ENCODE measurements around the gene TRA2A. TPM values are rescaled to one million over a fixed set of nuclear protein-coding genes. Genes with fewer than 3 reads are reported as not detected.
"Not testable (repeated sequence)": the region's sequence is repeated elsewhere in the genome, so short reads cannot be mapped to it uniquely, and the experiment has no call there.

TRA2A gene
- total RNA-seq, 2 donors from 2014 or later, result 60.6 to 63.9 TPM

- DNase-seq (no peak), ATAC-seq (no peak)
- intact Hi-C loops (cut with DNase I, micrococcal nuclease), result no loop called here
These were observed 8.2 kb downstream of the TRA2A start for GRCh38 chr7:23523486-23524075.

- ATAC-seq, result no peak
- DNase-seq, result no peak
- intact Hi-C loops (cut with DNase I, micrococcal nuclease), result no loop called here
These were observed 11.2 kb downstream of the TRA2A start for GRCh38 chr7:23520582-23520981.

- intact Hi-C loops (cut with DNase I, micrococcal nuclease), result no loop called here
- DNase-seq (no peak), ATAC-seq (no peak)
These were observed 17.0 kb downstream of the TRA2A start for GRCh38 chr7:23514755-23515154.

- DNase-seq; intact Hi-C loops (cut with DNase I, micrococcal nuclease): not testable (repeated sequence)
These were observed 18.0 kb downstream of the TRA2A start for GRCh38 chr7:23513746-23514145.

GRCh38 chr7:23494009-23494408, 37.8 kb downstream of the TRA2A start:
- intact Hi-C loops (cut with DNase I, micrococcal nuclease), result no loop called here
- ATAC-seq (no peak), DNase-seq (no peak)

More at GRCh38 chr7:23513746-23514145, 18.0 kb downstream of the TRA2A start:
- ATAC-seq, result not testable (repeated sequence)

- DNase-seq (no peak), ATAC-seq (no peak)
- intact Hi-C loops (cut with DNase I, micrococcal nuclease), result no loop called here
These were observed 40.3 kb downstream of the TRA2A start for GRCh38 chr7:23491502-23491901.

GRCh38 chr7:23490357-23491135, 41.2 kb downstream of the TRA2A start:
- peak; percentile 66 for ATAC-seq
- intact Hi-C loops (cut with DNase I, micrococcal nuclease), result no loop called here
- DNase-seq, result peak in 1 of 2 donors; percentile 45

GRCh38 chr7:23488714-23489113, 43.1 kb downstream of the TRA2A start:
- ATAC-seq; DNase-seq; intact Hi-C loops (cut with DNase I, micrococcal nuclease): not testable (repeated sequence)

- no peak for ATAC-seq
These were observed 44.1 kb downstream of the TRA2A start for GRCh38 chr7:23487670-23488069.

GRCh38 chr7:23486002-23486773, 45.6 kb downstream of the TRA2A start:
- DNase-seq (no peak), ATAC-seq (no peak)
- intact Hi-C loops (cut with DNase I, micrococcal nuclease), result no loop called here

More at GRCh38 chr7:23487670-23488069, 44.1 kb downstream of the TRA2A start:
- intact Hi-C loops (cut with DNase I, micrococcal nuclease), result no loop called here
- no peak for DNase-seq

- no peak for ATAC-seq
- no peak for DNase-seq
- intact Hi-C loops (cut with DNase I, micrococcal nuclease), result no loop called here
These were observed 49.1 kb downstream of the TRA2A start for GRCh38 chr7:23482686-23483085.

GRCh38 chr7:23477962-23478866, 53.6 kb downstream of the TRA2A start:
- DNase-seq, result no peak
- ATAC-seq, result no peak
- intact Hi-C loops (cut with DNase I, micrococcal nuclease), result no loop called here

GRCh38 chr7:23477157-23477499, 54.7 kb downstream of the TRA2A start:
- intact Hi-C loops (cut with DNase I, micrococcal nuclease), result no loop called here
- ATAC-seq, result no peak
- no peak for DNase-seq

- ATAC-seq (no peak), DNase-seq (no peak)
- intact Hi-C loops (cut with DNase I, micrococcal nuclease), result no loop called here
These were observed 55.3 kb downstream of the TRA2A start for GRCh38 chr7:23476286-23477156.

- DNase-seq (no peak), ATAC-seq (no peak)
- intact Hi-C loops (cut with DNase I, micrococcal nuclease), result no loop called here
These were observed 56.3 kb downstream of the TRA2A start for GRCh38 chr7:23475576-23475839.

GRCh38 chr7:23474829-23475575, 56.8 kb downstream of the TRA2A start:
- intact Hi-C loops (cut with DNase I, micrococcal nuclease), result no loop called here
- no peak for ATAC-seq
- DNase-seq, result no peak

GRCh38 chr7:23474094-23474828, 57.5 kb downstream of the TRA2A start:
- intact Hi-C loops (cut with DNase I, micrococcal nuclease), result no loop called here
- peak; percentile 95 for ATAC-seq
- peak; percentile 73 to 78 for DNase-seq
